GM19467 (cell line): ENCODE data around the gene WNK4.

Source experiments
- ATAC-seq: cut with Tn5 transposase; IDR thresholded peaks from one replicate; pipeline ENCODE4 v1.9.1; 2021; ENCODE audit warnings: mild to moderate bottlenecking, moderate library complexity; ENCODE audit not compliant: unreplicated experiment

WNK4 gene

DNA sequence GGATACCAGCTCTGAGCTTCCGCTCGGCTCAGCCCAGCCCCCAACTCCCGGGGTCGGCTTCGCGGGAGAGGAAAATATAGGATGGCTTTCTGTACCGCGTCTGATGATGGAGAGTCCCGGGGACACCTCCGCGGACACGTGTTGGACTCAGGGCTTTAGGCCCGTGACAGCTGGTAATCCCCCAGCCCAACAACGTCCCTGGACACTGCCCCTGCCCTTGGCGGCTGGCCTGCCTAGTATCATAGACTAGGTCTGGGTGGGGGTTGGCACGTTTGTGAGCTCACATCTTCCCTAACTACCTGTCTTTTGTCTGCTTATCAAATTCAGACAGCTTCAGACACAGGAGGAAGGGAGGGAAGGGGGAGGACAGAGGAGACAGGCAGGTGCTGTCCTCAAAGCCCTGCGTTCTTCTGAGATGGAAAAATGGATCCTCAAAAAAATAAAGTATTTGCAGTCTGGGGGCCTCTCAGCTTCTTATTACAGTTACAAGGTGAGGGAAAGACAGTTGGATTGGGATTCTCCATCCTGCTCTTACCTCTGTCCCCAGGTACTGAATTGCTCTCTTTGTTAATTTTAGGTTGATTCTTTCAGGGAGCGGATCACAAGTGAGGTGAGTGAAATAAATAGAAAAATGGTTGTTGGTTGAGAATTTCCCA lies 53.5 kb downstream of the WNK4 start:
- ATAC-seq: no peak

DNA sequence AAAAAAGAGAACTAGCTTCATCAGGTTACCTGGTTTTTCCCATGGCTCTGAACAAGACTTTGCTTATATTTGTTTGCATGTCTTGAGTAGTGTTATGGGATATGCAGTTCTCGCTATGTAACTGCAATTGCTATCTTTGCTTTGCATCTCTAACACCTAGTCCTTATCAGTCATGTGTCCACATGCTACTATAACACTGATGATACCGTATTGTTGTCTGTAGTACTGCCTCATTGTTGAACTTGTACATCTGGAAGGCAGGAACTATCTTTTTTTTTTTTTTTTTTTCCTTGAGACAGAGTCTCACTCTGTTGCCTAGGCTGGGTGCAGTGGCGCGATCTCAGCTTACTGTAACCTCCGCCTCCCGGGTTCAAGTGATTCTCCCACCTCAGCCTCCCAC lies 55.3 kb downstream of the WNK4 start:
- ATAC-seq: no peak

DNA sequence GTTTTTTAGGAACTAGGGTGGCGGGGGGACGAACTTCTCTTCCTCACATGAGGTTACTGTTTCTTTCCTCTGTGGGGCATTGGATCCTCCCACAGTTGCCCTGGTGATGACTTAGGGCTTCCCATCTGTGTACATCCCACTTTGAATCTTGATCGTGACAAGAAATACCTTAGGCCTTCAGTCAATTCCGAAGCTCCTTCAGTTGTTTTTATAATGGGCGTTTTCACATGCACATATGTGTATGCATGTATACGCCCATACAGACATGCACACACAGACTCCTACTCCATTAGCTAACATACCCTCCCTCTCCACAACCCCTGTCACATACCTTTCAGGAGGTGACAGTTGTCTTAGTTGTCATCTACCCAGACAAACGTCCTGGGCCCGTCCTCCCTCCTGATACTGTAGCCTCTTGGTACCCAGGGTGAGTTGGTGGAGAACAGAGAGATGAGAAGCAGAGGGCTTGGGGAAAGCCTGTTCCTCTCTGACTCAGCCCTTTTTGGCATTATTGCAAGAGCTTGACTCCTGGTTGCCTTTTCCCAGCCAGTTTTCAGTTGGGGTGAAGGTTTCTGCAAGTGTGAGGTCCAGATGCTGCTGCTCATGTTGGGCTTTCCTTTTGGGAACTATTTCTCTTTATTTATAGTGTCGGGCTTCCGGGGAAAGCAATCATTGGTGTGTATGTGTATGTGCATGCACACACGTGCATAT lies 61.7 kb downstream of the WNK4 start:
- ATAC-seq: no peak

DNA sequence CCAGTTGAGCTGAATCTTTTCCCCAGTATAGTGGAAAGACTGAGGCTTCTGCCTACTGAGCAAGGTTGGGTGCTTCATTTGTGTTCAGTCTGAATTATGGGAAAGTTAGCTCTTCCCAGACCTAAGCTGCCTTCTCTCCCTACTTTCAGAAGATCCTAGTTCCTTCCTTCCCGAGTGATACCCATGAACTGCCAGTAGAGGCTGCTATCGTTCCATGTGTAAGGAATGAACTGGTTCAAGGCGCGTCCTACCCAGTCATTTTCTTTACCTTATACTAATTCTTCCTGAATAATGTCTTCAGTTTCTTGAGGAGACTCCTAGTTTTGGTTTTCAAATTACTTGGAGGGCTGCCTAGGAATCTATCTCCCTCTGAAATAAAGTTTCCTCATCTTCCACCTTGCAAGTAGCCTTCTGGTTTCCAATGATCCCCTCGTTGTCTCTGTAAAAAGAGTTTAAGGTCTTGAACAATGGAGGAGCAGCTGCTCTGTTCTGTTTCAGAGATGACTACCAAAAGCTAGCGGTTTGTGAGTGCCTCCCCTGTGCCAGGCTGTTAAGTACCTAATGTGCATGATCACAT lies 63.0 kb downstream of the WNK4 start:
- ATAC-seq: no peak

DNA sequence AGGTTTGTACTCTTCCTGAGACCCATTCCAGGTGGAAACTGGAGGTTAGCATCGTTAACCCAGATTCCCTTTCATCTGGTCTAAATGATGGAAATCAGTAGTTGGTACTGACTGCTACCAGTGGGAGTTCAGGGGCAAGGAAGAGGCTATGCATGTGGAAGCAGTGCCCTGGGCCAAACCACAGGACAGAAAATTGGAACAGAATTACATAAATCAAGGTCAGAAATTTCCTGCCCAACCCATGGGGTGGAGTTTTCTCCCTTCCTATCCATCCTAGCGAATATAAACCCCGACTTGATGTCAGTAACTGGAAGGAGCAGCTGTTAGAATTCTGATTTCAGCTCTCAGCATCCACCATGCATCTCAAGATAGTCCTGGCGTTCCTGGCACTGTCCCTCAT lies 63.9 kb downstream of the WNK4 start, which contains the start of gene AOC2:
Gene AOC2 (plus strand): TSS at position 310 of the 400 bp plus-strand sequence. CDS start 47 bp downstream, at position 357.
- no peak for ATAC-seq

DNA sequence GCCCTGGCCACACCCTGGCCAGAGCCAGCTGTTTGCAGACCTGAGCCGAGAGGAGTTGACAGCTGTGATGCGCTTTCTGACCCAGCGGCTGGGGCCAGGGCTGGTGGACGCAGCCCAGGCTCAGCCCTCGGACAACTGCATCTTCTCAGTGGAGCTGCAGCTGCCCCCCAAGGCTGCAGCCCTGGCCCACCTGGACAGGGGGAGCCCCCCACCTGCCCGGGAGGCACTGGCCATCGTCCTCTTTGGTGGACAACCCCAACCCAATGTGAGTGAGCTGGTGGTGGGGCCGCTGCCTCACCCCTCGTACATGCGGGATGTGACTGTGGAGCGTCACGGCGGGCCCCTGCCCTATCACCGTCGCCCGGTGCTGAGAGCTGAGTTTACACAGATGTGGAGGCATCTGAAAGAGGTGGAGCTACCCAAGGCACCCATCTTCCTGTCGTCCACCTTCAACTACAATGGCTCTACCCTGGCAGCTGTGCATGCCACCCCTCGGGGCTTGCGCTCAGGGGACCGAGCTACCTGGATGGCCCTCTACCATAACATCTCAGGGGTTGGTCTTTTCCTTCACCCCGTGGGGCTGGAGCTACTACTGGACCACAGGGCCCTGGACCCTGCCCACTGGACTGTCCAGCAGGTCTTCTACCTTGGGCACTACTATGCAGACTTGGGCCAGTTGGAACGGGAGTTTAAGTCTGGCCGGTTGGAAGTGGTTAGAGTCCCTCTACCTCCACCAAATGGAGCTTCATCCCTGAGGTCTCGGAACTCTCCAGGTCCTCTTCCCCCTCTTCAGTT lies 64.5 kb downstream of the WNK4 start:
- no peak for ATAC-seq

DNA sequence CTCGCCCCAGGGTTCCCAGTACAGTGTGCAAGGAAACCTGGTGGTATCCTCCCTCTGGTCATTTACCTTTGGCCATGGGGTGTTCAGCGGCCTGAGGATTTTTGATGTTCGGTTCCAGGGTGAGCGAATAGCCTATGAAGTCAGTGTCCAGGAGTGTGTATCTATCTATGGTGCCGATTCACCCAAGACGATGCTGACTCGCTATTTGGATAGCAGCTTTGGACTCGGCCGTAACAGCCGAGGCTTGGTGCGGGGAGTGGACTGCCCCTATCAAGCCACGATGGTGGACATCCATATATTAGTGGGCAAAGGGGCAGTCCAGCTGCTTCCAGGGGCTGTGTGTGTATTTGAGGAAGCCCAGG lies 65.1 kb downstream of the WNK4 start:
- no peak for ATAC-seq

DNA sequence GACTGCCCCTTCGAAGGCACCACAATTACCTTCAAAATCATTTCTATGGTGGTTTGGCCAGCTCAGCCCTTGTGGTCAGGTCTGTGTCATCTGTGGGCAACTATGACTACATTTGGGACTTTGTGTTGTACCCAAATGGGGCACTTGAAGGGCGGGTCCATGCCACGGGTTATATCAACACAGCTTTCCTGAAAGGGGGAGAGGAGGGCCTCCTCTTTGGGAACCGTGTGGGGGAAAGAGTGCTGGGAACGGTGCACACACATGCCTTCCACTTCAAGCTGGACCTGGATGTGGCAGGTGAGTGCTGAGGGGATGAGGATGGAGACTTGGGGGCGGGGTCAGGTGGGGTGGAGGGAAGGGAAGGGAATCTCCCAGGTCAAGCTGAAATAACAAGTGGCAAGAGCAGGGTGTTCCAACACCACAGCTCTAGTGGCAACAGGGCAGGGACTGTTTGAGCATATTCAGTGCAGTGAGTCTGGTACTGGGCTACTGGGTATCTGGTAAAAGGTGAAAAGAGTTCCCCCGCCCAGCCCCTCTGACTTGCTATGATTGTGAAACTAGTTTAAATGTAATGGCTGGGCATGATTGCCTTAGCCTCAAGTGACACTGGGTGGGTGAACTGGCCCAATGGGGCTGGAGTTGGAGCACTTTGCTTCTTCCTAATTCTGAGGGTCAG lies 65.6 kb downstream of the WNK4 start:
- ATAC-seq: no peak
